B cell (primary cell): Measurements from ENCODE around the gene RPP40. TPM values are rescaled to one million over a fixed set of nuclear protein-coding genes. Genes with fewer than 3 reads are reported as not detected.

Experiments
- ATAC-seq: fragments of 200-7000 bp; cut with Tn5 transposase; one replicate; pipeline ENCODE4 v1.10.0; 2021; ENCODE audit warnings: low read depth, mild to moderate bottlenecking, moderate number of reproducible peaks, moderate library complexity
- CTCF ChIA-PET: fragments of 350-600 bp; sonication (Branson Sonifier 250); formaldehyde crosslinking; loops from one replicate; lab custom pipeline; 2021; ENCODE audit warnings: antibody characterized with exemption, inconsistent platforms; lab: Charles Lee
- POLR2A ChIA-PET: fragments of 350-600 bp; sonication (Branson Sonifier 250); formaldehyde crosslinking; loops from one replicate; lab custom pipeline; 2021; ENCODE audit warnings: antibody characterized with exemption; lab: Charles Lee
- DNase-seq: peaks from one replicate; pipeline ENCODE4 v3.0.0; 2013
- H2AFZ ChIP-seq: 2 replicates; pipeline ENCODE4 v1.6.1; 2012; ENCODE audit warnings: mild to moderate bottlenecking, low read depth, low read length; ENCODE audit not compliant: insufficient read depth, poor library complexity, severe bottlenecking
- H3K27ac ChIP-seq, 2 donors: 1 replicate in 1 of 2; 2 replicates in 1 of 2; pipeline ENCODE4 v1.5.1; 2012 to 2013; ENCODE audit warnings: low read length in 2 of 2, mild to moderate bottlenecking in 2 of 2, moderate library complexity in 1 of 2
- H3K27me3 ChIP-seq, 4 experiments: fragments of 200-600 bp in 1 of 4; sonication (generic) in 1 of 4; replicated peaks in 1 of 4; 1 replicate in 2 of 4; 2 replicates in 2 of 4; pipeline versions ENCODE4 v1.6.1 to v1.7.0; 2013 to 2016; ENCODE audit warnings: low read length in 3 of 4, mild to moderate bottlenecking in 2 of 4, mixed read lengths in 1 of 4, moderate library complexity in 1 of 4; ENCODE audit not compliant: insufficient read depth in 4 of 4, control insufficient read depth in 3 of 4; ENCODE audit errors: control extremely low read depth in 1 of 4
- H3K36me3 ChIP-seq, 2 experiments: replicated peaks in 1 of 2; 1 replicate in 1 of 2; 2 replicates in 1 of 2; pipeline versions ENCODE4 v1.6.1 to v1.7.1; 2013; ENCODE audit warnings: low read length in 1 of 2; ENCODE audit not compliant: insufficient read depth in 2 of 2, control insufficient read depth in 1 of 2; ENCODE audit errors: control extremely low read depth in 1 of 2, extremely low read depth in 1 of 2
- H3K4me1 ChIP-seq, 2 donors: fragments of 200-600 bp in 1 of 2; sonication (generic) in 1 of 2; 1 replicate in 1 of 2; 2 replicates in 1 of 2; pipeline versions ENCODE4 v1.5.1 to v1.6.1; 2013 to 2017; ENCODE audit warnings: low read length in 2 of 2; ENCODE audit not compliant: control insufficient read depth in 2 of 2, insufficient read depth in 2 of 2
- H3K4me2 ChIP-seq: replicated peaks from 2 replicates; pipeline ENCODE3; 2012; ENCODE audit warnings: mild to moderate bottlenecking, low read depth, low read length; ENCODE audit not compliant: poor library complexity, severe bottlenecking
- H3K4me3 ChIP-seq, 5 experiments: fragments of 200-600 bp in 1 of 5; sonication (generic) in 1 of 5; 1 replicate in 3 of 5; 2 replicates in 2 of 5; pipeline versions ENCODE4 v1.5.1 to v1.7.0; 2011 to 2016; ENCODE audit warnings: low read length in 4 of 5, mild to moderate bottlenecking in 4 of 5, low read depth in 2 of 5, control low read depth in 1 of 5, moderate library complexity in 1 of 5; ENCODE audit not compliant: insufficient read depth in 1 of 5; ENCODE audit errors: control extremely low read depth in 1 of 5, extremely low read depth in 1 of 5
- H3K79me2 ChIP-seq: fragments of 200-600 bp; sonication (generic); one replicate; pipeline ENCODE4 v1.6.0; 2016; ENCODE audit warnings: low read length; ENCODE audit not compliant: control insufficient read depth, insufficient read depth
- H3K9ac ChIP-seq: fragments of 200-600 bp; sonication (generic); 2 replicates; pipeline ENCODE4 v1.6.1; 2017; ENCODE audit warnings: mild to moderate bottlenecking, low read length, moderate library complexity
- H3K9me3 ChIP-seq, 3 donors: one replicate each; pipeline versions ENCODE4 v1.6.1 to v1.7.1; 2013; ENCODE audit warnings: low read length in 2 of 3; ENCODE audit not compliant: control insufficient read depth in 2 of 3, insufficient read depth in 1 of 3; ENCODE audit errors: control extremely low read depth in 1 of 3
- H4K20me1 ChIP-seq: 2 replicates; pipeline ENCODE4 v1.6.0; 2012; ENCODE audit warnings: mild to moderate bottlenecking, low read length; ENCODE audit not compliant: insufficient read depth, control insufficient read depth, poor library complexity, severe bottlenecking
- H3K27ac Mint-ChIP-seq: one replicate; pipeline ENCODE4 v1.8.0; 2021; ENCODE audit warnings: mixed read lengths
- H3K27me3 Mint-ChIP-seq: one replicate; pipeline ENCODE4 v1.8.0; 2021; ENCODE audit warnings: mixed read lengths
- H3K4me1 Mint-ChIP-seq: one replicate; pipeline ENCODE4 v1.8.0; 2021; ENCODE audit warnings: mixed read lengths
- H3K4me3 Mint-ChIP-seq: one replicate; pipeline ENCODE4 v1.8.0; 2021; ENCODE audit warnings: mixed read lengths
- H3K9me3 Mint-ChIP-seq: one replicate; pipeline ENCODE4 v1.8.0; 2022; ENCODE audit warnings: mixed read lengths; ENCODE audit not compliant: insufficient read depth
- CTCF ChIP-seq: fragments of 200-600 bp; IDR thresholded peaks from one replicate; pipeline ENCODE4 v1.8.0; 2022; ENCODE audit warnings: antibody characterized with exemption, mild to moderate bottlenecking
- EZH2 ChIP-seq: IDR thresholded peaks from 2 replicates; pipeline ENCODE4 v1.6.1; 2012; ENCODE audit warnings: borderline replicate concordance, low read depth, mild to moderate bottlenecking, moderate library complexity, low read length; ENCODE audit not compliant: insufficient read depth, poor library complexity, severe bottlenecking
- WGBS: methylation state at CpG from one replicate; pipeline ENCODE4 v1.1.5; 2013; ENCODE audit warnings: missing lambda C conversion rate; ENCODE audit not compliant: insufficient coverage; 5-methylcytosine and 5-hydroxymethylcytosine counted together
- intact Hi-C: fragments of 100-400 bp; cut with micrococcal nuclease; formaldehyde crosslinking; loops from one replicate; pipeline ENCODE4 v1.10.0; 2022
- polyA plus RNA-seq: library from polyadenylated mRNA; depleted of rRNA; stranded (reverse); fragments of >200 nt; gene quantifications from 2 replicates; pipeline ENCODE4 v1.2.3, GENCODE V29; 2012
- total RNA-seq, 2 donors: library from RNA; stranded (reverse); fragments of 120-200 nt in 1 of 2; gene quantifications; 1 replicate in 1 of 2; 2 replicates in 1 of 2; pipeline versions ENCODE4 v1.2.3 to v1.2.4, GENCODE V29; 2013 to 2022

The RPP40 gene
- total and polyA plus RNA-seq, 2 donors (not counting 1 experiment from before 2014, with no cell fraction given): 2.7 to 3.8 TPM

- TF ChIP-seq EZH2 (no peak), CTCF (no peak)
- intact Hi-C loops: no loop called here
- Histone ChIP-seq H3K9me3 (peaks cover 0 to 4% (median 0%) of the 10 kb centered on the region in 3 donors), H3K4me2 (no peak overlapping the region), H4K20me1 (no peaks in the 10 kb centered on the region), H3K27me3 (peaks cover 0 to 3% (median 0%) of the 10 kb centered on the region in 4 experiments), H2AFZ (no peak overlapping the region), H3K9ac (no peak overlapping the region), H3K4me3 (no peak overlapping the region), H3K27ac (no peak overlapping the region), H3K79me2 (no peaks in the 10 kb centered on the region), H3K36me3 (no peaks in the 10 kb centered on the region), H3K4me1 (no peaks in the 10 kb centered on the region)
- WGBS: 95% methylated on average over 6 of the region's 10 CpGs
- no peak overlapping the region for H3K27ac Mint-ChIP-seq
- H3K4me3 Mint-ChIP-seq: no peak overlapping the region
- ChIA-PET CTCF (no interaction called here), POLR2A (no interaction called here)
- ATAC-seq (no peak), DNase-seq (no peak)
- peaks cover 3% of the 10 kb centered on the region for H3K9me3 Mint-ChIP-seq
- peaks cover 14% of the 10 kb centered on the region for H3K27me3 Mint-ChIP-seq
- no peaks in the 10 kb centered on the region for H3K4me1 Mint-ChIP-seq
These were observed 31.4 kb downstream of the RPP40 start for GRCh38 chr6:4972438-4972837.

GRCh38 chr6:4971851-4972250 lies 32.0 kb downstream of the RPP40 start:
- no peaks in the 10 kb centered on the region for H3K4me1 ChIP-seq
- Mint-ChIP-seq H3K27me3 (peaks cover 10% of the 10 kb centered on the region), H3K27ac (no peak overlapping the region), H3K9me3 (peaks cover under 1% of the 10 kb centered on the region), H3K4me1 (no peaks in the 10 kb centered on the region), H3K4me3 (no peak overlapping the region)
- H4K20me1 ChIP-seq: no peaks in the 10 kb centered on the region
- no peak overlapping the region for H3K4me3 ChIP-seq
- H3K27ac ChIP-seq: no peak overlapping the region
- peaks cover 0 to 3% (median 0%) of the 10 kb centered on the region in 4 experiments for H3K27me3 ChIP-seq
- DNase-seq: no peak
- no peak overlapping the region for H3K9ac ChIP-seq
- peaks cover 0 to 4% (median 0%) of the 10 kb centered on the region in 3 donors for H3K9me3 ChIP-seq
- POLR2A ChIA-PET: no interaction called here
- H2AFZ ChIP-seq: no peak overlapping the region
- CTCF ChIA-PET: no interaction called here
- ATAC-seq: no peak
- intact Hi-C loops: no loop called here
- 87% methylated on average over 7 of the region's 7 CpGs for WGBS
- H3K4me2 ChIP-seq: no peak overlapping the region
- TF ChIP-seq CTCF (no peak), EZH2 (no peak)
- H3K36me3 ChIP-seq: no peaks in the 10 kb centered on the region
- no peaks in the 10 kb centered on the region for H3K79me2 ChIP-seq
